ENCODE results near the gene SKI.

Gene SKI

DNA sequence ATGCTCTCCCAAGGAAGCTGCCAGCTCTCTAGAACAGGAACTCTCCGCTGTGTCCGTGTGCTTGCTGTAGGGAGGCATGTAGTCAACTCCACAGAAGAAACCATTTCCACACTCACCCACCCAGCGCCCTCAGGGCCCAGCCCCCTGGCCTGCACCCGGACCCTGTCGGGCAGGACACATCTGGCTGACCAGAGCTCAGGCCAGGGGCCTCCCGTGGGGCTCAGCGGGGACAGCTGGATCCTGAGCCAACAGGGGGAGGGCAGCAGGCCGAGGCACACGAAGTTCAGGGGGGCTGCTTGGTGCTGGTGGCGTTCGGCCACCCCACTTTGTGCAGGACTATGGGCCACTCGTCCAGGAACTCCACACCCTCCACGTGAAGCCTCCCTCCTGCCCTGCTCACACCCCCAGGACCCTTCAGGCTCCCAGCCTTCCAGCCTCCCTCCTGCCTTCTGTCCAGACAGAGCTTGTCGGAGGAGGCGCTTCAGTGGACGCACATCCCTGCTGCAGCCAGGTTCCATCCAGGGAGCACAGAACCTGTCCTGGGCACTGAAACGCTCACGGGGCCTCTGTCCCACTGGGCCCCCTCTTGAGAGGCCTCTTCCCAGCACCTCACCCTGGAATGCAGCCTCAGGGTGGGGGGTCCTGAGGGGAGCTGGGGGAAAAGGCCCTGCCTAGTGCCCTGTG lies 18.6 kb upstream of the SKI start:
- in situ Hi-C loops (cut with MboI; ENCODE audit: low sequenced_read_pairs): no loop called here

DNA sequence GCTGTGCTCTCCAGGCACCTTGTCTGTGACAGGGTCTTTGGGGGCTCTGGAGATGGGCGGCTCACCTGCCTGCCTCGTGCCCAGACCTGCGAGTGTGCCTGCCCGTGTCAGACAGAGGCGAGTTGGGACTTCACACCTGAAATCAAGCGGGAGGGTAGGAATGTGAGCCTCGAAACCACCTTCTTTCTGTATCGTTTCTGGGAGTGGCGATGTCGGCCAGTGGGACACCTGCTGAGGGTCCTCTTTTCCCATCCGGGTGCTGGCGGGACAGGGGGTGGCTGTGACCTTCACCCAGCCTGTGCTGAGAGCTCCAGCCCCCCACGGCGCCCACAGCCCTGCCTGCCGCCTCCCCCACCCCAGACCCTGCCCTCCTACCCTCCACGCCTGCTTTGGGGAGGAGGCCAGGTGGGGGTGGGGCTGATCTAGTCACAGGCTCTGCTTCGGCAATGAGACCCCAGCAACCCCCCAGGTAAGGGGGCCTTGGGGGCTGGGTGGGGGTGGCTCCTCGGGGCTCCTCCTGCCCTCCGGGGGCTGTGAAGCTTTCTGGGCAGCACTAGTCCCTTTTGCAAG lies 17.9 kb upstream of the SKI start:
- in situ Hi-C loops (cut with MboI; ENCODE audit: low sequenced_read_pairs): no loop called here

DNA sequence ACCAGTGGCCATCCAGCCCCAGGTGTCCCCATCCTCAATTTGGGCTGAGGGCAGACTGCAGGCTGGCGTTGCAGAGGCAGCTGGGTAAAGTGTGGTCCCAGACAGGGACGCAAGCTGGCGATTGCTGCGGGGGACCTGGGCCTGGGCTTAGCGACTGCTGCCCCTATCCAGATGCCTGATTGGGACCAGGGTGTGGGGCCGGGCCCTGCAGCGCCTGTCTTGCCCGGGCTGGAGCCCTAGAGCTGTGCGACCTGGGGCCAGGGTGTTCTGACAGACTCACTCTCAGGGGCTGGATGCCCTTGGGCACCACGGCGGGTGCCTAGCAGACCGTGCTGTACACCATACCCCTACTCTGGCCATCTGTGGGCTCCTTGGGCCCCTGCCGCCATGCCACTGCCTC lies 17.3 kb upstream of the SKI start:
- in situ Hi-C loops (cut with MboI; ENCODE audit: low sequenced_read_pairs): no loop called here

DNA sequence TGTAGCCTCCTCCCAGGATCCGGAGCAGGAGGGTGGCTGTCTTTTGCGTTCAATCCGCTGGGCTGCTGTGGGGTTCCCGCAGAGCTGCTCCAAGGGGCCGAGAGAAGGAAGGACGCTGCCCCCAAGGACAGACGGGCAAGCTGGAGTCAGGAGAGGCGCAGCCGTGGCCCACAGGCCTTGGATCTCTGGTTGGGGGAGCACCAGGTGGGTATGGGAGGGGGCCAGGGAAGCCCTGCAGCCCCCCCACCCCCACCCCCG lies 15.9 kb upstream of the SKI start:
- in situ Hi-C loops (cut with MboI; ENCODE audit: low sequenced_read_pairs): no loop called here

DNA sequence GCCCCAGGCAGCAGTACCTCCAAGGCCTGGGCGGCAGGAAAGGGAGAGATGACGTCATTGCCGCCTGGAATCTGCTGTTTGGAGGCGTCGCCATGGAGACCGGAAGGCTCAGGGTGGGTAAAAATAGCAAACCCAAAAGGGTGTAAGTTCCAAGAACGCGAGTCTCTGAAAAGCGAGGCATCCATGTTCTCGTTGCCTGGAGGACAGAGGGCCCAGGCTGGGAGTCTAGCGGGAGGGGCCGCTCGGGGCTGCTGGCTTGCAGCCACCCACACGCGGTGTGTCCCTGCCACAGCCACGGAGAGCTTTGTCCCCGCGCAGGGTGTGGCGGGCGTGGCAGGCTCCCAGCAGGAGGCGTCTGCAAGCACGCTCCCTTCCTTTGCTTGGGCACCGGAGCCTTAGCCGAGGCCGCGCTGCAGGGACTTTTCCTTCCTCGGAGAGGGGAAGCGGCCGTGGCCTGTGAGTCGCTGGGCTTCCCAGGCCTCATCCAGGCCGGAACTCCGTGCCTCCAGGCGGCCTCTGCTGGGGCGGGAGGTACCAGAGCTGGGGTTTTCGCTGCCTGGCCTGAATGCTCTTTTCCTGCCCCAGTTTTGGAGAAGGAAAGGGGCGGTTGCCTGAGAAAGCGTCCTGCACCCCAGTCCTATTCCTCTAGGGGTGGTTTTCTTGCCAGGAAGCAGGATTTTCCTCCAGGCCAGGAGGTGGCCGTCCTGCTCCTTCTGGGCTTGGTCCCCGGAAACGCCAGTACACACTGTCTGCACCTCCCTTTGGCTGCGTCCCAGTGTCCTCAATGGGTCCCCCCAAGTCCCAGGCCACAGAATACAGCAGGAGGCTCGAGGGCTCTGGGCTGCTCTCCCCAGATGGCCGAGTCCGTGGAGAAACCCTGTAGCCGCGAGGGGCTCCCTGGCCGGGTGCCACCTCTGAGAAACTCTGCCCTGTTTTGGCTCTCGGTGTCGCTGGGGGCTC lies 15.3 kb upstream of the SKI start:
- in situ Hi-C loops (cut with MboI; ENCODE audit: low sequenced_read_pairs): no loop called here

DNA sequence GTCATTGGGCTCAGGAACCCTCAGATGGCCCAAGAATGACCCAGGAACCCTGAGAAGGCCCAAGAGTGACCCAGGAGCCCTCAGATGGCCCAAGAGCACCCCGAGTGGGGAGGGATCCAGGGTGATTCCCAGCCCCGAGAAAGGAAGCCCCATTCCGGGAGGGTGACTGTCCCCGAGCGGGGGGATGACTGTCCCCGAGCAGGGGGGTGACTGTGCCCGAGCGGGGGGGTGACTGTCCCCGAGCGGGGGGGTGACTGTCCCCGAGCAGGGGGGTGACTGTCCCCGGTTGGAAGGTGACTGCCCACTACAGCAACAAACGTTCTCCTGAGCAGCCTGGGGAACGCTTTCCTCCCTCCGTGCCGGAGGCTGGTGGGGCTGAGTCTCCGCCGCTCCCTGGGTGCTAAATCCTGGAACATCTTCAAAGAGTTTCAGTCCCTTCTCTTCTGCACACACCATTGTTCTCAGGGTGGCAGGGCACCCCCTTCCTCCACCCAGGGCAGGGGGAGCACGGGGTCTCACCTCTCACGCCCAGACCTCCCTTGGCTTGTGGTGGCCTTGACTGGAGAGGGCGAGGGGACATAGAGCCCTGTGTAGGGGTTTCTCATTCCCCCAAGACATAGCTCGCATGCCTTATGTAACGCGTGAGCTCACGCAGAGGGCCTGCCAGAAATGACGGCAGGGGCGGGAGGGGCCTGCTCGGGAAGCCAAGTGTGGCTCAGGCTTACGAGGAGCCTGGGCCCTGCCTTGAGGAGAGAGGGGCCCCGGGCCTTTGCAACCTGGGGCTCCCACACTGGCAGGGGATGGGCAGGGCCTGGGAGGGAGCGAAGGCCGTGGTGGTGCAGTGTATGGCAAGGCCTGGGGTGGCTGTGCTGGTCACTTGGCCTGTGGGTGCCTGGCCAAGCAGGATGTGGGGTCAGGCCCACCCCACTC lies 14.3 kb upstream of the SKI start:
- in situ Hi-C loops (cut with MboI; ENCODE audit: low sequenced_read_pairs): no loop called here

DNA sequence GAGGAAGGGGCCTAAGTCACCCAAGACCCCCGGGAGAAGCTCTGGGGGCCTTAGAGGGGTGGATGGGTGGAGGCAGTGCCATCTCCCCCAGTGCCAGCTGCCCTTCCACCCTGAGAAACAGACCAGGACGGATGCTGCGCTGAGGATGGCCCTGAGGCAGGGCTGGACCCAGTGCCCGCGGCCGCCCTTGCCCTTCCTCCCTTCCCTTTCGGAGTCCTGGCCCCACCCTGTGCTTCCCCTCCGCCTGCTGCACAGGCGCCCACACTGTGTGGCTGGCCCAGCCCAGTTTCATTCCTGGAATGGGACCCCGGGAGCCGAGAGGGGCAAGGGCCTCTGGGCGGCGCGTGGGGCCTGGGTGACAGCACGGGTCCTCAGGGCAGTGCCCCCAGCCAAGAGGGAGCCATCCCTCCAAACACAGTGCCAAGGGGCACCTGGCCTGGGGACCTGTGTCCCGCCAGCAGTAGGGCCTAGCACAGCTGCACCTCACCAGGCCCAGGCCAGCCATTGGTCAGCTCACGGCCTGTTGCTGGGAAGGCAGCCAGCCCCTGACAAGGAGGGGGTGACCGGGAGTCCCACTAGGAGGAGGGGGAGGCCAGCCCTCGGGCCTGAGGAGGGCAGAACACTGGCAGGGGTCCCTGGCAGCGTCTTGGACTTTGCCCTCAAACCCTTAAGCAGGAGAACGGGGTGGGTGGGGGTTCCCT lies 13.4 kb upstream of the SKI start:
- in situ Hi-C loops (cut with MboI; ENCODE audit: low sequenced_read_pairs): no loop called here

DNA sequence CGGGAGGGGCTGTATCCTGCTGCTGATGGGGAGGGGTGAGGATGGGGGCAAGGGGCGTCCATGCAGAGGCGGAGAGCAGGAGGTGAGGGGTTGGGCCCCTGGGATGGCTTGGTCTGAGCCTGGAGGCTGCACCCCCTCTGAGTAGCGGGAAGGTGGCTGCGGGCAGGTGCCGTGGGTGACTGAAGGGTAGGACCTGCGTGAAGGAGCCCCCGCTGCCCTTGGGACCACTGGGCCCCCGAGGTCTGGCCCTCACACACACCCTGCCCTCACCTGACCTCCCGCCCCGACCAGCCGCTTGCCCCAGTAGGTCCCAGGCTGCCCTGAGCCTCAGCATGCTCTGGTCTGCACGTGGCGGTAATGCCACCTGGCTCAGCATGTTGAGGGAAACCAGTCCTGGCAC lies 12.8 kb upstream of the SKI start:
- in situ Hi-C loops (cut with MboI; ENCODE audit: low sequenced_read_pairs): no loop called here

DNA sequence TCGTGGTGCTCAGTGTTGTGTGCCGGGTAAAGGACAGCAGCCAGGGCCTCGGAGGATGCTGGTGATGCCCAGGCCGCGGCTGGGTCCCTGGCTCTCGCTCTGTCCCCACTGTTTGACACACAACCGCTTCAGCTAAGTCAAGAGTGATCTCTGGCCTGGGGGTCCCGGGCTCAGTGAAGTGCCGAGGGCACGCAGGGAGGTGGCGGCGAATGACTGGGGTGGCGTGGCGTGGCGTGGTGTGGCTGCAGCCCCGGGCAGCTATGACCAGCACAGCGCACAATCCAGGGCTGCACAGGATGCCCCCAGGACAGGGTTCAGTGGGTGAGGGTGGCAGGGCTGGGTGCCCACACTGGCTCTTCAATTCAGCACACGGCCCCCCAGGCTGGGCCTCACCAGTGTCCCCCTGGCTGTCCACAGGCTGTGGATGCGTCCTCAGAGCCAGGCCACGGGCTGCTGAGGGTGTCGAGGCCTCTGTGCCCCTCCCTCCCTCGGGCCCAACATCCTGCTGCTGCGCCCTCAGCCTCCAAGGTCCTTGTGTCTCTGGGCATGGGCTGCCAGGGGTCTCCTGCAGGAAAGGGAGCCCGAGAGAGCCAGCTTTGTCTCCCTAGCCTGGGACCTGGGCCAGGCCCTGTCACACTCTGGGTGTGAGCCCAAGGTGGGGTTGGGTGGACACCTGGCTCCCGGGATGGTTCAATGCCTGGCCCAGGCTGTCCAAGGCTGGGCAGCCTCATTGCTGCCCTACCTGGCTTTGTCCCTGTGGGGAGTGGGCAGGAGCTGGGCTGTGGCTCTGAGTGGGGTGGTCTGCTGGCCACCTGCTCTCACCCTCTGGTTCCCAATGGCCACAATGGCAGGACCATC lies 12.0 kb upstream of the SKI start:
- in situ Hi-C loops (cut with MboI; ENCODE audit: low sequenced_read_pairs): no loop called here

DNA sequence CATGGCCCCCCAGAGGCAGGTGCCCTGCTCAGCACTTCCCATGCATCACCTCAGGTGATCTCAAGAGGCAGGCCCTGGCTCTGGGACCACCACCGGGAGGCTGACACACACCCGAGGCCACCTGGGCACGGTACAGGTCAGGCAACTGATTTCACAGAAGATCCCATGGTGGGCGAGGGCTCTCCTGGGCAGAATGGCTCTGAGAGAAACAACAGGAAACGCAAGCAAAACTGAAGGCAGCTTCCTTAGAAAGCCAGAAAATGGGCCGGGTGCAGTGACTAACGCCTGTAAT lies 11.4 kb upstream of the SKI start:
- in situ Hi-C loops (cut with MboI; ENCODE audit: low sequenced_read_pairs): no loop called here

DNA sequence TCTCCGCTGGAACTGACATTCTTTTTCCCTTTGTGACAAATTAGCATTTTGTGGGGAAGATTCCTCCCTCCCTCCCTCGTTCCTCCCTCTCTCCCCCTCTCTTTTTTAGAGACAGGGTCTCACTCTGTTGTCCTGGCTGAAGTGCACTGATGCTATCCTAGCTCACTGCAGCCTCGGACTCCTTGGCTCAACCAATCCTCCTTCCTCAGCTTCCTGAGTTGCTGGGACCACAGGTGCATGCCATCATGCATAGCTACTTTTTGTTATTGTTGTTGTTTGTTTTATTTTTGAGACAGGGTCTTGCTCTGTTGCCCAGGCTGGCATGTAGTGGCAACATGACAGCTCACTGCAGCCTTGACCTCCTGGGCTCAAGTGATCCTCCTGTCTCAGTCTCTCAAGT lies 6.8 kb upstream of the SKI start:
- in situ Hi-C loops (cut with MboI; ENCODE audit: low sequenced_read_pairs): no loop called here

DNA sequence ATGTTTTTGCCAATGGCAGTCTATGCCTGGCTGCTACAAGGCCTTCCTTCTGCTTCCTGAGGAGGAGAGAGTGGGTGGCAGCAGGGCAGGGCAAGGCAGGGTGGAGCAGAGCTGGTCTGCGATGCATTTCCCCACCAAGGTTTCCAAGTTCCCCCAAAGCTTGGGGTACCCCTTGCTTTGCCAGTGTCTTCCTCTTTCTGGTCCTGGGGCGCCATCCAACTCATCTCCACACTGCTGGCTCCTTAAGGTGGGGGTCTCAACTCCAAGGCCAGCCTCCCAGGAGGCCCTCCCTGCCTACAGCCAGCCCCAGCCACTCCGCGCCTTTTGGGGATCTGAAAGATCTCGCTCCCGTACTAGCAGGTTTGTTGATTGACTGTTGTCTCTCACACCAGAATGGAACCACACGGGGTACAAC lies 3.9 kb upstream of the SKI start:
- in situ Hi-C loops (cut with MboI; ENCODE audit: low sequenced_read_pairs): no loop called here

DNA sequence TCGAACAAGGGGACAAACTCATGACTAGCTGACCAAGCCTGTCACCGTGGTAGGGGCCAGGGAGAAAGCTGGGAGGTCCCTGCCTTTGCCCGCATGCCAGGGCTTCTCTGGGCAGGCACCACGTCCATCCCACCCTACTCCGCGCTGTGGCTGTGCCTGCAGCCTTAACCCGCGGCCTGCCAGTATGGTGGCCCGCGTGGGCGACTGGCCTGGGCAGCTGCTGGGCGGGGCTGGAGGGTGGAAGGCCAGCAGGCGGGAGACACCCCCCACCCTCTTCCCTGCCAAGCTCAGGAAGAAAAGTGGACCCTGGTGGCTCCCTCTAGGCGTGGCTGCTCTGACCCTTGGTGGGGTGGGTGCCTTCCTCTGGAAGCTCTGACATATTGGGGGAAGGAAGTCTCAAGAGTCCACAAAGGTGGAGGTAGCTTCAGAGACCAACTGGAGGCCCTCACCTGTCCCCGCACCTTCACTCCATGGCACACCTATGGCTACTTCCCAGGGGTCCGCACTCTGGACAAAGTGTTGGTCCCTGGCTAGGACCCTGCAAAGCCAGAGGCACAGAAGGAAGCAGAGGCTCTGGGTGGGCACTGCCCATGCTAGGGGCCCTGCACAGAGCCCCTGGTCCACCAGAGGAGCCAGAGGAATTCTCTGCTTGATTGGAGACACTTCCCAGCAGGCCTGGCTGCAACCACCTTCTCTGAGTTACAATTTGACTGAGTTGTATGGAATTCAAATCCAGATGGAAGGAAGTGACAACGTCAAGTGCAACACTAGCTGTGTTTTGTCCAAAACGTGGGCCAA lies 3.3 kb upstream of the SKI start:
- in situ Hi-C loops (cut with MboI; ENCODE audit: low sequenced_read_pairs): no loop called here

DNA sequence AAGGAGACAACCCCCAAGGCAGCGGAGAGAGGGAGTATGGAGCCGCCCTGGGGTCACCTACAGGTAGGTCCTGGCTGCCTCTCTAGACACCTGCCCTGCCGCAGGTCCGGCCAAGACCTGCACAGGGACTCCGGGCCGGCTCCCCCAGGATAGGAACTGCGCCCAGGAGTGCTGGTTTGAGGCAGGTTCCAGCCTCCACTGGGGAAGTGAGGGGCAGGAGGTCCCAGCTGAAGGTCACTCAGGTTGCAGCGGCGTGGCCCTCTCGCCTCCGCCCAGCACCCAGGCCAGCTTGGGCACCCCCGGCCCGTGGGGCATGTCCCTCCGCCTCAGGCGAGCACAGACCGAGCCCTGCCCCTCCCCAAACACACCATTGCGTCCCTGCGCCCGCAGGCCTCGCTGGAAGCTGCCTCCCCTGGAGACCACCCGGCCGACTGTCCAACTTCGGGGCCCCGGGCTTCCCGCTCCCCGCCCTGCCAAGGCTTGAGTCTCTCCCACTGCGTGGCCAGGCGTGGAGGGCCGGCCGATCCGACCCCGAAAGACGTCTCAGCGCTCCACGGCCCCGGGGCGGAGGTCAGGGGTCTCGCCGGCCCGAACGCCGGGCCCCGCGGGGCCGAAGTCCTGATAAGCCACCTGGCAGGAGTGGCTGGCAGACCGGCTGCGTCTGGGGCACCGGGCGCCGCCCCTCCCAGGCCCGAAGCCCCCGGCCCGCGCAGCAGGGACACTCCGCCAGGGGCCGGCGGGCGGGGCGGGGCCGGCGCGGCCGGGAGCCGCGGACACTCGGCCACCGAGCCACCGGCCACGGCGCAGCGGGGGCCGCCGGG lies 1.4 kb upstream of the SKI start:
- in situ Hi-C loops (cut with MboI; ENCODE audit: low sequenced_read_pairs): no loop called here

DNA sequence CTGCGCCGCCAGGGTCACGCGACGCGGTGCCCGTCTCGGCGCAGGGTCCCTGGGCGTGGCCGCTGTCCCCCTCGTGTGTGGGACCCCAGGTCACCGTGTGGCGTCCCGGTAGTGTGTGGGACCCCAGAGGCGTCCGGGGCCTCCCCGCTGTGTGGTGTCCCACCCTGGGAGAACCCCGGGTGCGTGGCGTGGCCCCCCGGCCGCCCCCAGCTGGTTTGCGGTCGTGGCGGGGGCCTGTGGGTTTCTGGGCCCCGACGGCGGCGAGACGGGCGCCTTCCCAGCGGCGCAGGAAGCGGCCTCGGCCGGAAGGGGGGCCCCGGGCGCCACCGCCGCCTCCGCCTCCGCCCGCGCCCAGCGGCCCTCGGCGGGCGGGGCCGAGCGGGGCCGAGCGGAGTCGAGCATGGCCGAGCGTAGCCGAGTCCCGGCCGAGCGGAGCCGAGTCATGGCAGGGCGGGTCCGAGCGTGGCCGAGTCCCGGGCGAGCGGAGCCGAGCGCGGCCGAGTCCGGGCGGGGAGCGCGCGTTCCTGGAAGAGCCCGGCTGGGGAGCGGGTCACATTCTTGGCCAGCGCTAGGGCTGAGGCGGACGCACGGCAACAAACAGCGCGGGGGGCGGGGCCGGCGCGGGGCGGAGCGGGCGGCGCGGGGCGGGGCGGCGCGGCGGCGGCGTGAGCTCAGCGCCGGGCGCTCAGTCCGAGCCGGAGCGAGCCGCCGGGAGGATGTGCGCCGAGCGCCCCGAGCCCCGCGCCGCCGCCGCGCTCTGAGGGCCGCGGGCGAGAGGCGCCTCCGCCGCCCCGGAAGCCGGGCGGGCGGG lies 568 bp upstream of the SKI start:
- in situ Hi-C loops (cut with MboI; ENCODE audit: low sequenced_read_pairs): no loop called here

DNA sequence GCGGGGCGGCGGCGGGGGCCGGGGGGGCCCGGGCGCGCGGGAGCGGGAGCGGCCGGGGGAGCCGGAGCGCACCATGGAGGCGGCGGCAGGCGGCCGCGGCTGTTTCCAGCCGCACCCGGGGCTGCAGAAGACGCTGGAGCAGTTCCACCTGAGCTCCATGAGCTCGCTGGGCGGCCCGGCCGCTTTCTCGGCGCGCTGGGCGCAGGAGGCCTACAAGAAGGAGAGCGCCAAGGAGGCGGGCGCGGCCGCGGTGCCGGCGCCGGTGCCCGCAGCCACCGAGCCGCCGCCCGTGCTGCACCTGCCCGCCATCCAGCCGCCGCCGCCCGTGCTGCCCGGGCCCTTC lies 546 bp downstream of the SKI start:
- in situ Hi-C loops (cut with MboI; ENCODE audit: low sequenced_read_pairs): no loop called here

DNA sequence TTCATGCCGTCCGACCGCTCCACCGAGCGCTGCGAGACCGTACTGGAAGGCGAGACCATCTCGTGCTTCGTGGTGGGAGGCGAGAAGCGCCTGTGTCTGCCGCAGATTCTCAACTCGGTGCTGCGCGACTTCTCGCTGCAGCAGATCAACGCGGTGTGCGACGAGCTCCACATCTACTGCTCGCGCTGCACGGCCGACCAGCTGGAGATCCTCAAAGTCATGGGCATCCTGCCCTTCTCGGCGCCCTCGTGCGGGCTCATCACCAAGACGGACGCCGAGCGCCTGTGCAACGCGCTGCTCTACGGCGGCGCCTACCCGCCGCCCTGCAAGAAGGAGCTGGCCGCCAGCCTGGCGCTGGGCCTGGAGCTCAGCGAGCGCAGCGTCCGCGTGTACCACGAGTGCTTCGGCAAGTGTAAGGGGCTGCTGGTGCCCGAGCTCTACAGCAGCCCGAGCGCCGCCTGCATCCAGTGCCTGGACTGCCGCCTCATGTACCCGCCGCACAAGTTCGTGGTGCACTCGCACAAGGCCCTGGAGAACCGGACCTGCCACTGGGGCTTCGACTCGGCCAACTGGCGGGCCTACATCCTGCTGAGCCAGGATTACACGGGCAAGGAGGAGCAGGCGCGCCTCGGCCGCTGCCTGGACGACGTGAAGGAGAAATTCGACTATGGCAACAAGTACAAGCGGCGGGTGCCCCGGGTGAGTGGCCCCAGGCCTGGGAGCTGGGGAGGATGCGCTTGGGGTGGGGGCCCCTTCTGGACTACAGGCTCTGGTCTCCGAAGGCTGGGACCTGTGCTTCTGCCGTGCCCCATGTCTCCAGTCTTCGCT lies 1.1 kb downstream of the SKI start:
- in situ Hi-C loops (cut with MboI; ENCODE audit: low sequenced_read_pairs): no loop called here
